K562 (cell line): Measurements from ENCODE around the gene SLC25A5. TPM values are rescaled to one million over a fixed set of nuclear protein-coding genes. Genes with fewer than 3 reads are reported as not detected.

Source experiments
- ARID1B ChIP-seq: fragments of 450-650 bp; IDR thresholded peaks from 2 replicates; pipeline ENCODE4 v1.6.1; 2016; ENCODE audit warnings: antibody characterized with exemption, mild to moderate bottlenecking, inconsistent platforms
- CBFA2T2 ChIP-seq: fragments of 450-650 bp; conservative IDR thresholded peaks from 2 replicates; pipeline ENCODE4 v1.6.1; 2017; ENCODE audit warnings: mild to moderate bottlenecking
- CBX2 ChIP-seq: fragments of 200-600 bp; sonication (generic); IDR thresholded peaks from one replicate; pipeline ENCODE4 v1.6.1; 2012; ENCODE audit warnings: mild to moderate bottlenecking, low read length, inconsistent platforms; ENCODE audit not compliant: insufficient read depth, poor library complexity, severe bottlenecking
- IRF2 ChIP-seq: sonication (generic); formaldehyde crosslinking; IDR thresholded peaks from 2 replicates; pipeline ENCODE4 v1.8.1; 2022; ENCODE audit warnings: mild to moderate bottlenecking, missing genetic modification reagents
- MXI1 ChIP-seq: IDR thresholded peaks from 2 replicates; pipeline ENCODE4 v1.6.1; 2011; ENCODE audit warnings: low read depth, mild to moderate bottlenecking, improper control_type of control experiment, low read length
- NCOA2 ChIP-seq, 2 experiments: fragments of 450-650 bp; IDR thresholded peaks; 2 replicates each; pipeline ENCODE4 v1.6.1; 2018; ENCODE audit warnings: mild to moderate bottlenecking in 2 of 2, moderate library complexity in 1 of 2; ENCODE audit not compliant: partially characterized antibody in 2 of 2
- polyA plus RNA-seq, 8 experiments: library from polyadenylated mRNA; depleted of rRNA in 4 of 8; stranded (reverse) in 5 of 8; unstranded in 3 of 8; fragments of >200 nt; fragmentation: Nextera tagmentation in 2 of 8; fragmentation: Illumina TruSeq in 1 of 8; extraction: Ambion mirVana in 2 of 8; extraction: Trizol in 1 of 8; gene quantifications; 2 replicates each; pipeline versions ENCODE4 v1.2.1 to v1.2.3, GENCODE V29; 2011 to 2014; ENCODE audit warnings: inconsistent platforms in 1 of 8, missing spikeins in 1 of 8
- total RNA-seq, 7 experiments: library from RNA; depleted of rRNA in 6 of 7; stranded (reverse); fragments of >200 nt in 6 of 7; fragmentation: Illumina TruSeq in 2 of 7; extraction: Trizol in 2 of 7; gene quantifications; 2 replicates each; pipeline versions ENCODE4 v1.2.1 to v1.2.3, GENCODE V29; 2011 to 2021; ENCODE audit warnings: low replicate concordance in 1 of 7
- TF ChIP-seq, protein P1 (sequence below): sonication (generic); formaldehyde crosslinking; IDR thresholded peaks from 2 replicates; pipeline ENCODE4 v1.8.0; 2023; ENCODE audit warnings: mild to moderate bottlenecking, missing genetic modification reagents

Gene SLC25A5
- total and polyA plus RNA-seq, 9 of the 15 experiments (the other 6 are each of a cell fraction or from before 2014, with no cell fraction given): 470 to 5,247 (median 596) TPM

DNA sequence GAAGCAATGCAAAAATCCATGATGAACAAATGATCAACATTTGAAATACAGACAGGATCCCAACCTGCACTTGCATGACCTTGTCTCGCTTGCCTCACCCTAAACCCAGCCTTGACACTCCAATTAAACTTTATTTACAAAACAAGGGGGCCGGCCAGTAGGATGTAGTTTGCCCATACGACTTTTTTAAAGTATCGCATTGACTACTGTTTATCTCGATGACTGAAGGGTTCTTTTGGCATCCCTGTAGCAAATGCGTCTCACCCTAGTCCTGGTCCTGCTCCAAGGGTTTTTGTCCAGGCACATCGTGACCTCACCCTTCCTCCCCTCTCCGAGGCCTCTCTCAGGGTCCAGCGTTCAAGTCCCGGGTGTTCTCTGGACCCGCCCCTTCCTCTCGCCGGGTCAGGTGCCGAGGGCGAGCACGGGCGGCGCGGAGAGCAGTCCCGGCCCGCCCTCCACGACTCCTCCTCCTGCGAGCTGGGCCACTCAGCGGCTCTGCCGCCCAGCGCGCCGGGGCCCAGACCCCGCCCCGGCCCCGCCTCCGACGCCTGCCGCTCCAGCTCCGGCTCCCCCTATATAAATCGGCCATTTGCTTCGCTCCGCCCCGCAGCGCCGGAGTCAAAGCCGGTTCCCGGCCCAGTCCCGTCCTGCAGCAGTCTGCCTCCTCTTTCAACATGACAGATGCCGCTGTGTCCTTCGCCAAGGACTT lies at the start of gene SLC25A5 (continued):
- TF ChIP-seq, protein P1, sequence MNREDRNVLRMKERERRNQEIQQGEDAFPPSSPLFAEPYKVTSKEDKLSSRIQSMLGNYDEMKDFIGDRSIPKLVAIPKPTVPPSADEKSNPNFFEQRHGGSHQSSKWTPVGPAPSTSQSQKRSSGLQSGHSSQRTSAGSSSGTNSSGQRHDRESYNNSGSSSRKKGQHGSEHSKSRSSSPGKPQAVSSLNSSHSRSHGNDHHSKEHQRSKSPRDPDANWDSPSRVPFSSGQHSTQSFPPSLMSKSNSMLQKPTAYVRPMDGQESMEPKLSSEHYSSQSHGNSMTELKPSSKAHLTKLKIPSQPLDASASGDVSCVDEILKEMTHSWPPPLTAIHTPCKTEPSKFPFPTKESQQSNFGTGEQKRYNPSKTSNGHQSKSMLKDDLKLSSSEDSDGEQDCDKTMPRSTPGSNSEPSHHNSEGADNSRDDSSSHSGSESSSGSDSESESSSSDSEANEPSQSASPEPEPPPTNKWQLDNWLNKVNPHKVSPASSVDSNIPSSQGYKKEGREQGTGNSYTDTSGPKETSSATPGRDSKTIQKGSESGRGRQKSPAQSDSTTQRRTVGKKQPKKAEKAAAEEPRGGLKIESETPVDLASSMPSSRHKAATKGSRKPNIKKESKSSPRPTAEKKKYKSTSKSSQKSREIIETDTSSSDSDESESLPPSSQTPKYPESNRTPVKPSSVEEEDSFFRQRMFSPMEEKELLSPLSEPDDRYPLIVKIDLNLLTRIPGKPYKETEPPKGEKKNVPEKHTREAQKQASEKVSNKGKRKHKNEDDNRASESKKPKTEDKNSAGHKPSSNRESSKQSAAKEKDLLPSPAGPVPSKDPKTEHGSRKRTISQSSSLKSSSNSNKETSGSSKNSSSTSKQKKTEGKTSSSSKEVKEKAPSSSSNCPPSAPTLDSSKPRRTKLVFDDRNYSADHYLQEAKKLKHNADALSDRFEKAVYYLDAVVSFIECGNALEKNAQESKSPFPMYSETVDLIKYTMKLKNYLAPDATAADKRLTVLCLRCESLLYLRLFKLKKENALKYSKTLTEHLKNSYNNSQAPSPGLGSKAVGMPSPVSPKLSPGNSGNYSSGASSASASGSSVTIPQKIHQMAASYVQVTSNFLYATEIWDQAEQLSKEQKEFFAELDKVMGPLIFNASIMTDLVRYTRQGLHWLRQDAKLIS (CRISPR knock-in tag): no peak
- TF ChIP-seq NCOA2 (IDR thresholded peaks at IDR 0.05; ENCODE audit: partially characterized antibody in 2 of 2) (no peak), MXI1 (no peak), CBX2 (no peak), CBFA2T2 (no peak), ARID1B (no peak), IRF2 (no peak)
